Kidney epithelial cell (primary cell): ENCODE measurements around the gene PLA2G12B. TPM values are rescaled to one million over a fixed set of nuclear protein-coding genes. Genes with fewer than 3 reads are reported as not detected.

Experiments
- DNase-seq: peaks from one replicate; pipeline ENCODE4 v3.0.0-alpha.2; 2010; ENCODE audit warnings: low read depth
- H3K27me3 ChIP-seq: 2 replicates; pipeline ENCODE4 v1.6.0; 2011; ENCODE audit warnings: low read length; ENCODE audit not compliant: control insufficient read depth, insufficient read depth
- H3K36me3 ChIP-seq: 2 replicates; pipeline ENCODE4 v1.5.1; 2011; ENCODE audit warnings: low read length; ENCODE audit not compliant: control insufficient read depth, insufficient read depth
- H3K4me3 ChIP-seq: 2 replicates; pipeline ENCODE4 v1.5.1; 2011; ENCODE audit warnings: low read depth, mild to moderate bottlenecking, control low read depth, low read length
- total RNA-seq: library from RNA; depleted of rRNA; stranded (reverse); fragments of >200 nt; gene quantifications from 2 replicates; pipeline ENCODE4 v1.2.3, GENCODE V29; 2015
- TF ChIP-seq, protein P1 (sequence below): IDR thresholded peaks from 2 replicates; pipeline ENCODE4 v1.5.1; 2011; ENCODE audit warnings: mild to moderate bottlenecking, moderate library complexity, low read length, control low read depth, inconsistent platforms; ENCODE audit not compliant: insufficient read depth, poor library complexity, severe bottlenecking

The PLA2G12B gene
- total RNA-seq, 1 donor from 2014 or later, result not detected

- no peak for DNase-seq
These were observed 27.4 kb upstream of the PLA2G12B start for GRCh38 chr10:72981882-72982529.

GRCh38 chr10:72981028-72981881 is 26.6 kb upstream of the PLA2G12B start:
- DNase-seq, result no peak
- Histone ChIP-seq H3K36me3 (no peaks in the 10 kb centered on the region), H3K27me3 (no peaks in the 10 kb centered on the region), H3K4me3 (no peak overlapping the region)
- TF ChIP-seq, protein P1, sequence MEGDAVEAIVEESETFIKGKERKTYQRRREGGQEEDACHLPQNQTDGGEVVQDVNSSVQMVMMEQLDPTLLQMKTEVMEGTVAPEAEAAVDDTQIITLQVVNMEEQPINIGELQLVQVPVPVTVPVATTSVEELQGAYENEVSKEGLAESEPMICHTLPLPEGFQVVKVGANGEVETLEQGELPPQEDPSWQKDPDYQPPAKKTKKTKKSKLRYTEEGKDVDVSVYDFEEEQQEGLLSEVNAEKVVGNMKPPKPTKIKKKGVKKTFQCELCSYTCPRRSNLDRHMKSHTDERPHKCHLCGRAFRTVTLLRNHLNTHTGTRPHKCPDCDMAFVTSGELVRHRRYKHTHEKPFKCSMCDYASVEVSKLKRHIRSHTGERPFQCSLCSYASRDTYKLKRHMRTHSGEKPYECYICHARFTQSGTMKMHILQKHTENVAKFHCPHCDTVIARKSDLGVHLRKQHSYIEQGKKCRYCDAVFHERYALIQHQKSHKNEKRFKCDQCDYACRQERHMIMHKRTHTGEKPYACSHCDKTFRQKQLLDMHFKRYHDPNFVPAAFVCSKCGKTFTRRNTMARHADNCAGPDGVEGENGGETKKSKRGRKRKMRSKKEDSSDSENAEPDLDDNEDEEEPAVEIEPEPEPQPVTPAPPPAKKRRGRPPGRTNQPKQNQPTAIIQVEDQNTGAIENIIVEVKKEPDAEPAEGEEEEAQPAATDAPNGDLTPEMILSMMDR, result no peak

More at GRCh38 chr10:72981882-72982529, 27.4 kb upstream of the PLA2G12B start:
- Histone ChIP-seq H3K36me3 (no peaks in the 10 kb centered on the region), H3K4me3 (no peak overlapping the region), H3K27me3 (no peaks in the 10 kb centered on the region)
- TF ChIP-seq, protein P1, result no peak

DNA sequence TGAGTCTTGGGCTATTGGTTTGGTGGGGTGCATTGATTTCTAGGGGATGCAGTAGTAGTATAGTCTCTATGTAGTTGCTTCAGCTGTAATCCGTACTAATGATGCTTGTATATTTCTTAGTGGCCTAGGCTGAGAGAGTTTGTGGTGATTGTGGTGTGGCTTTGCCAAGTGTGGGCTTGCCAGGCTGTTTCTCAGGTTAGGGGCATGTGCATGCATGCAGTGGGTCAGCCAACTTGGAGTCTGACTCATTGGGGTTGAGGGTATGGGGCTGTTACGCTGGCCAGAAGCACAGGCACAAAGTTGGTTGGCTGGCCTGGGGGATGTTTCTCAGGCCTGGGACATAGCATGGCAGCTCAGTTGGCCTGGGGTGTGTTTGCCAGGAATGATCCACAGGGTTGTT is 25.7 kb upstream of the PLA2G12B start:
- Histone ChIP-seq H3K27me3 (no peaks in the 10 kb centered on the region), H3K4me3 (no peak overlapping the region), H3K36me3 (no peaks in the 10 kb centered on the region)
- DNase-seq, result no peak
- TF ChIP-seq, protein P1, result no peak

DNA sequence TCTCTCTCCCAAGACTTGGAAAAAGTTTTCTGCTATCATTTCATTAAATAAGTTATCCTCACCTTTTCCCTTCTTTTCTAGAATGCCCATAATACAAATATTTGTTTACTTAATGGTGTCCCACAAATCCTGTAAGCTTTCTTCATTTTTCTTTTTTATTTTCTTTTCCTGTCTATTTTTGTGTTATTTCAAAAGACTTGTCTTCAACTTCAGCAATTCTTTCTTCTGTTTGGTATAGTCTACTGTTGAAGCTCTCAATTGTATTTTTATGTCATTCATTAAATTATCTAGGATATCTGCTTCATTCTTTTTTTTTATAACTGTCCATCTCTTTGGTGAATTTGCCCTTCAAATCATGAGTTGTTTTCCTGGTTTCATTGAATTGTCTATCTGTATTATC is 25.1 kb upstream of the PLA2G12B start:
- no peak for DNase-seq
- Histone ChIP-seq H3K27me3 (no peaks in the 10 kb centered on the region), H3K4me3 (no peak overlapping the region), H3K36me3 (no peaks in the 10 kb centered on the region)
- TF ChIP-seq, protein P1, result no peak

- Histone ChIP-seq H3K4me3 (no peak overlapping the region), H3K36me3 (no peaks in the 10 kb centered on the region), H3K27me3 (no peaks in the 10 kb centered on the region)
- DNase-seq, result no peak
- TF ChIP-seq, protein P1, result no peak
These were observed 22.3 kb upstream of the PLA2G12B start for GRCh38 chr10:72976886-72977285.
